Memory B cell (primary cell): Measurements from ENCODE around the gene PTK6.
A peak's percentile ranks its signal among the peaks of the same experiment; 100 is the strongest.

ENCODE experiments used
- ATAC-seq: fragments of 150-1000 bp; cut with Tn5 transposase; 2 replicates; pipeline ENCODE4 v1.10.0; 2021; ENCODE audit warnings: low read depth, mild to moderate bottlenecking, moderate library complexity
- DNase-seq, 2 donors: peaks; one replicate each; pipeline ENCODE4 v3.0.0; 2022; ENCODE audit warnings: low spot score in 2 of 2
- H3K27ac Mint-ChIP-seq: one replicate; pipeline ENCODE4 v1.8.0; 2022; ENCODE audit warnings: mild to moderate bottlenecking, moderate library complexity, mixed read lengths
- H3K27me3 Mint-ChIP-seq: one replicate; pipeline ENCODE4 v1.8.0; 2022; ENCODE audit warnings: mixed read lengths
- H3K36me3 Mint-ChIP-seq: one replicate; pipeline ENCODE4 v1.8.0; 2022; ENCODE audit warnings: mild to moderate bottlenecking, mixed read lengths
- H3K4me1 Mint-ChIP-seq: one replicate; pipeline ENCODE4 v1.8.0; 2022; ENCODE audit warnings: mixed read lengths
- H3K4me3 Mint-ChIP-seq: one replicate; pipeline ENCODE4 v1.8.0; 2022; ENCODE audit warnings: mild to moderate bottlenecking, moderate library complexity, mixed read lengths
- H3K9me3 Mint-ChIP-seq: one replicate; pipeline ENCODE4 v1.8.0; 2022; ENCODE audit warnings: mixed read lengths

The PTK6 gene

DNA sequence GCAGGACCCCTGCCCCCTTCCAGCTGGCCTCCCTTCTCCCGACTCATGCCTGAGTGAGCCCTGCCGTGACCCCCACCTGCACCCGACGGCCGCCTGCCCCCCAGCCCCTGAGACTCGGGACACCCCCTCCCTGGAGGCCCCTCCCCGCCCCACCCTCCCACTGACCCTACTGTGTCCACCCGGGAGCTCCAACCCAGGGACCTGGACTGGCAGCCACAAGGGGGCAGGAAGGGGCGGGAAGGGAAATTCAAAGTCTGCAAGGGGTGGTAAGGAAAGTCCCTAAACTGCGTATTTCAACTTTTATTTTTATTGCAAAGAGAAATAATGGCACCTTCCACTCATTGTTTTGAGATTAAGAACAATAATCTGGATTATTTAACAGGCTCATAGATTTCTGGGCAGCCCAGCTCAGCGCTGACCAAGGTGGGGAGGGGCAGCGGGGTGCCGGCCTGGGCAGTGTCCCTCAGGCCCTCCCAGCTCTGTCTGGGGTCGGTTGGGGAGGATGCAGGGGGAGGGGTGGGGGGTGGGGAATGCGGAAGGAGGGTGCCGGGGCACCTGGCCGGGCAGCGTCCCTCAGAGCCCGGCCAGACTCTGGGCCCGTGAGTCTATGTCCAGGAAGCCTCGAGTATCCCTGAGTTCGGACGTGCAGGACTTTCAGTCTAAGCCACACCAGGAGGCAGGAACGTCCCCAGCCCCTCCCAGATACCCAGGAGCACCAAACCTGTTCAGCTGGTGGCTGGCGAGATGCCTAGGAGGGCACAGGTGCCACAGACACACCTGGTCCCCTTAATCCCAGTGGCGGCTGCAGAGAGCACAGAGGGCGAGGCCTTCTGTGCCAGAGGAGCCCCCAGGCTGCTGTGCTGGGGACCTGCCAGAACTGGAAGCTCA lies 1.3 kb upstream of the PTK6 start:
- DNase-seq (peak in 1 of 2 donors; percentile 62), ATAC-seq (peak; percentile 25)
- Mint-ChIP-seq H3K36me3 (no peaks in the 10 kb centered on the region), H3K27me3 (peaks cover 4% of the 10 kb centered on the region), H3K4me1 (peaks cover 16% of the 10 kb centered on the region), H3K27ac (peak overlapping the region; percentile 85), H3K9me3 (no peaks in the 10 kb centered on the region), H3K4me3 (peak overlapping the region; percentile 86)

DNA sequence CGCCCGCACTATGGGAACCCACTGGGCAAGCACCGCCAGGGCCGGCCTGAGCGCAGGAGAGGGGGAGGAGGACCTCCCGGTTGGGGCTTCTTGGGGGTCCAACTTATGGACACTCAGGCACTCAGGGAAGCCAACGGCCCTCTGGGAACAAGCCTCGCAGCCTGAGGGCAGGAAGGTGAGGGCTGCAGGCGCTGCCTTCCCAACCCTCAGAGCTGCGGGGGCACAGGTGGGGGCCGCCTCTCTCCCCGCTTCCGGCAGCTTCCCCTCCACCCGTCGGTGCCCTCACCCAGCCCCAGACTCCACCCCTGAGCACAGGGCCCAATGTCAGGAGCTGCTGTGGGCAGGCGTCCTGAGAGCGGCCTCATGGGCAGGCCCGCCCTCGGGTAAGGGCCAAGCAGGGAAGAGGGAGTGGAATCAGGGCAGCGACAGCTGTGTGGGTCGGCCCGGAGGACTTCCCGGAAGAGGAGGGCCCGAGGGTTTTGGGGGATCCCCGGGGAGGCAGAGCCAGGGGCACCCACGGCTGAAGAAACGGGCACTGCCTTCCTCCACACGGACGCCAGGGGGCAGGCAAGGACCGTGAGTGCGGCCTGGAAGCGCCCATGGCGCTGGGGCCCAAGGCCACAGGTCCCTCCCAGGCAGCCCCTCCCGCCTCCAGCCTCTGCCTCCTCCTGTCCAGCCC lies 488 bp upstream of the PTK6 start:
- peak; percentile 96 for DNase-seq
- peak; percentile 80 for ATAC-seq
- H3K4me1 Mint-ChIP-seq: peaks cover 12% of the 10 kb centered on the region

DNA sequence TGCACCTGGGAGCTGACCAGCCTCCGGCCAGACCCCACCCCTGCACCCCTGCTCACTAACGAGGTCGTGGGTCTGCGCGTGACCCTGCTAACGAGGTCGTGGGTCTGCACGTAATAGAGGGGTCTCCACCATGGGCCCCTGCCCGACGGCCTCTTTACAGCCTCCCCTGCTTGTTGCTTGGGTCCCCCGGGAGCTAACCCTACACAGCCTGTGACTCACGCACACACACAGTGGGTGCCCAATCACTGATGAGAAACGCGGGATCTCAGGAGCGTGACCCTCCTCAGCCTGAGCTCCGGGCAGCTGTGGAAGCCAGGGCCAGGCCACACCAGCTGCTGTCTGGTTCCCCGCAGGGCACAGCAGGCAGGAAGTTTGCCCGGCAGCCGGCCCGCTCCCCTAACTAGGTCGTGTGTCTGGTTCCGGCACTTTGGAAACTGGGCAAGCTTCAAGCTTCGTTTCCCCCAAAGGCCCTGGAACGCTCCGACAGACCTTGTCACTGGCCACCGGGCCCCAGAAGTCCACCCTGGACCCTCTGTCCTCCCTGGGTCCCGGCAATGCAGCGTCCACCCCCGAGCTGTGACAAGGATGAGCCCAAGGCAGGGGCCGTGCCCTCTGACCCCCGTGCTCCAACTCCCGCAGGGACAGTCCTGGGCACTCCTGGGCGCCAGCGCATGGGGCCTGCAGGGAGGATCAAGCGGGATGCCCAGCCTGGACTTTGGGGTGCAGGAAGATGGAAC lies 767 bp downstream of the PTK6 start:
- Mint-ChIP-seq H3K4me3 (peak overlapping the region; percentile 86), H3K36me3 (peaks cover 2% of the 10 kb centered on the region), H3K27ac (peak overlapping the region; percentile 33), H3K27me3 (peaks cover 9% of the 10 kb centered on the region), H3K9me3 (peaks cover 3% of the 10 kb centered on the region), H3K4me1 (peaks cover 15% of the 10 kb centered on the region)
- ATAC-seq (no peak), DNase-seq (no peak)

More for the DNA sequence above, 488 bp upstream of the PTK6 start:
- Mint-ChIP-seq H3K27ac (peak overlapping the region; percentile 85), H3K36me3 (no peaks in the 10 kb centered on the region), H3K27me3 (peaks cover 4% of the 10 kb centered on the region), H3K4me3 (peak overlapping the region; percentile 86), H3K9me3 (no peaks in the 10 kb centered on the region)

DNA sequence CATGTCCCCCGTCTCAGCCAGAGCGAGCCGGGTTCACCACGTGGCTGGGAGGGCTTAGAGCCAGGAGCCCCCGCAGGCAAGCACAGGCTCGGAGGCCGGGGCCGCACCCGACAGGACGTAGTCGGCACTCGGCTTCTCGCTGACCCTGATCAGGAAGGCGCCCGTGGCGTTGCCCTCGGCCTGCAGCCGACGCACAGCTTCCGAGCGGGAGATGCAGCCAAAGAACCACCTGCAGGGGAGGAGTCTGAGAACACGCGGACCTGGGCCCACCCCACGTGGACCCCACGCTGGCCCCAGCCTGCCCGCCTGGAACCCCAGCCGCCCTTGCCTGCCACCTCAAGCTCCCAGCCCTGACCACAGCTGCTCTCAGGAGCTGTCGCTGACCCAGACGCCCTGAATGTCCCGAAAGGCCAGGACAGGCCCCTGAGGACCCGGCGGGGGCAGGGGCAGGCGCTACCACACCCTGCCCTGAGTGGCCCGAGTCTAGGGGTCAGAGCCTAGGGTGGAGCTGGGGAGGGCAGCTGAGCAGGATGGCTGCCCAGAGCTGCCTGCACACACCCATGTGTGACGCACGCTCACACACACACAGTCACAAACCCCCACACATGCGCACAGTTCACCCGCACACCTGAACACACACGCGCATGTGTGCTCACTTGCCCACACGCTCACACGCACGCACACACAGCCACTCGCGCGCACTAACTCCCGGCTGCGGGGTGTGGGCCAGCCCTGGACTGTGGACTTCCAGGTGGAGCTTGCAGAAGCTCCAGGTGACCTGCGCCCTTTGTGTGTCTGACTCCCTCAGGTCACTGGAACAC lies 2.1 kb downstream of the PTK6 start:
- peak overlapping the region; percentile 65 for H3K27ac Mint-ChIP-seq
- no peak overlapping the region for H3K4me3 Mint-ChIP-seq
- peaks cover 9% of the 10 kb centered on the region for H3K27me3 Mint-ChIP-seq
- H3K9me3 Mint-ChIP-seq: peaks cover 3% of the 10 kb centered on the region
- peaks cover 2% of the 10 kb centered on the region for H3K36me3 Mint-ChIP-seq
- H3K4me1 Mint-ChIP-seq: peaks cover 15% of the 10 kb centered on the region
- DNase-seq (no peak), ATAC-seq (no peak)

DNA sequence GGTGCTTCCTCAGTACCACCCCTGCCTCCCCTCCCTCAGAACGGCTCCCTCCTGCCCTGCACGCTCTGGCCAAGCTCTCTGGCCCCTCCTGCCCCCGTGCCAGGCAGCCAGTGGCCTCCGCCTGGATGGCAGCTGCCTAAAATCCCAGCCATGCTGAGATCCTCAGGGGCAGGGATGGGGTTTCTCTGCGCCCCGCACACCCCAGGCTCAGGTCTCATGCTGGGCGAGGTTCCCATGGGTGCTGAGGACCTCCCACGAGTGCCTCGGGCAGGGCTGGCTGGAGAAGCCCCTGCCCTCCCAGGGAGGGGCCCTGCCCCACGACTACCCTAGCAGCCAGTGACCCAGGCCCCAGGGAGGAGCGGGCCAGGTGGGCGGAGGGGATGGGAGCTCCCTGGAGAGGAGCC lies 2.7 kb downstream of the PTK6 start:
- ATAC-seq: no peak
- Mint-ChIP-seq H3K4me3 (no peak overlapping the region), H3K27ac (no peak overlapping the region), H3K4me1 (peaks cover 15% of the 10 kb centered on the region), H3K9me3 (peaks cover 3% of the 10 kb centered on the region), H3K27me3 (peaks cover 10% of the 10 kb centered on the region), H3K36me3 (peaks cover 2% of the 10 kb centered on the region)
- no peak for DNase-seq

DNA sequence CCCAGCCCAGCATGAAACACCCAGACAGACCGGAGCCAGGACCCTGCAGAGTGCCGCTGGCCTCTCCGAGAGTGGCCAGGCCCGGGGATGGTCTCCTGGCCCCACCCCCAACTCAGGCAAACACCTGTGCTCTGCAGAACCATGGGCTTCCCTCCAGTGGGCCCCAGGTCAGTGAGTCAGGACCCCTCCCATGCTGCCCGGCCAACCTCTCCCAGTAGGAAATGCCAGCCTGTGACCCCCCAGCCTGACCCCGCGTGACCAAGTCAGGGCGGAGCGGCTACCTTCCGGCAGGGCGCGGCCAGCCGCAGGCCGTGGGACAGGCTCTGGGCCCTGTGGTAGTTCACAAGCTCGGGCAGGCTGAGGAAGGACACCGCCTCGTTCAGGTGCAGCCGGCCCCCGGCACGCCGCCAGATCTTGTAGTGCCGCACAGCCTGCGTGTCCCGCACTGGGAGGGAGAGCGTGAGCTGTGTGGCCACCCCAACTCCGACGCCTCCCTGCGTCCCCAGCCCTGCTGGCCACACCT lies 3.2 kb downstream of the PTK6 start:
- ATAC-seq: no peak
- Mint-ChIP-seq H3K4me1 (peaks cover 15% of the 10 kb centered on the region), H3K36me3 (peaks cover 2% of the 10 kb centered on the region), H3K9me3 (peaks cover 3% of the 10 kb centered on the region), H3K27ac (no peak overlapping the region), H3K27me3 (peaks cover 11% of the 10 kb centered on the region), H3K4me3 (no peak overlapping the region)
- DNase-seq: peak in 1 of 2 donors; percentile 20

DNA sequence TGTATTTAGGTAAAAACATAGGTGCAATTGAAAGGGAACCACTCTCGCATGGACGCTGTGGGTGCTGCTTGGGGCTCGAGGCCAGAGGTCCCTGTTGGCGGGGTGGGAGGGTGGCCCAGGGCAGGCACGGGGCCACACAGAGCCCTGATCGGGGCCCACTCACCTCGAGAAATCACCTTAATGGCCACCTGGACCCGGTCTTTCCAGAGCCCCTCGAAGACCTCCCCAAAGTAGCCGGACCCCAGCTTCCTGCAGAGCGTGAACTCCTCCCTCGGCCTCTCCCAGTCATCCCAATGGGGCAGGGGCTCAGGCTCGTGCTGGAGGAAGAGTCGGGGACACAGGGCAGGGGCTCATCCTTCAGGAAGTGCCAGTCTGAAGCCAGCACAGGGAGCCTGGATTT lies 3.8 kb downstream of the PTK6 start:
- no peak overlapping the region for H3K4me3 Mint-ChIP-seq
- DNase-seq: no peak
- no peak for ATAC-seq
- H3K27me3 Mint-ChIP-seq: peaks cover 14% of the 10 kb centered on the region
- no peak overlapping the region for H3K27ac Mint-ChIP-seq
- peaks cover 2% of the 10 kb centered on the region for H3K36me3 Mint-ChIP-seq
- peaks cover 3% of the 10 kb centered on the region for H3K9me3 Mint-ChIP-seq
- peaks cover 20% of the 10 kb centered on the region for H3K4me1 Mint-ChIP-seq

DNA sequence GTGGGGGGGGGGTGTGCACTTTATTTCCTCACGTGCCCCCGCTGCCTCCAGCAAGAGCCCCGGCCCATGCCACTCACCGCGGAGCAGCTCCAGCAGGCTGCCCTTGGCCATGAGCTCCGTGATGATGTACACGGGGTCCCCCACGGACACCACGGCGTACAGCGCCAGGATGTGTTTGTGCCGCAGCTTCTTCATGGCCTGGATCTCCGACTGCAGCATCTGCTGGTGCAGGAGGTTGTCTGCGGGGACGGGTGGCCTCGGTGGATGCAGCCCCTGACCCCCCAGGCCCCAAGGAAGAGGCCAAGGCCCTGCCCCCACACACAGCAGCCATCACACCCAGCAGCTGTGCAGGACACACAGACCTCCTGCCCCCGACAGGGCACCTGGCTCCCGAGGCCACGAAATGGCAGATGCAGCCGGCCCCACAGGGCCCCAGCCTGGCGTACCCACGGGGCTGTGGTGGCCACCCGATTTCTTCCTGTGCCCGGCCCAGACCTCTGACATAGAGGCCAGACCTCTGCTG lies 4.7 kb downstream of the PTK6 start:
- H3K9me3 Mint-ChIP-seq: peaks cover 3% of the 10 kb centered on the region
- no peak overlapping the region for H3K27ac Mint-ChIP-seq
- no peak overlapping the region for H3K4me3 Mint-ChIP-seq
- DNase-seq: peak in 1 of 2 donors; percentile 13
- peaks cover 2% of the 10 kb centered on the region for H3K36me3 Mint-ChIP-seq
- H3K27me3 Mint-ChIP-seq: peaks cover 14% of the 10 kb centered on the region
- no peak for ATAC-seq
- peaks cover 20% of the 10 kb centered on the region for H3K4me1 Mint-ChIP-seq

DNA sequence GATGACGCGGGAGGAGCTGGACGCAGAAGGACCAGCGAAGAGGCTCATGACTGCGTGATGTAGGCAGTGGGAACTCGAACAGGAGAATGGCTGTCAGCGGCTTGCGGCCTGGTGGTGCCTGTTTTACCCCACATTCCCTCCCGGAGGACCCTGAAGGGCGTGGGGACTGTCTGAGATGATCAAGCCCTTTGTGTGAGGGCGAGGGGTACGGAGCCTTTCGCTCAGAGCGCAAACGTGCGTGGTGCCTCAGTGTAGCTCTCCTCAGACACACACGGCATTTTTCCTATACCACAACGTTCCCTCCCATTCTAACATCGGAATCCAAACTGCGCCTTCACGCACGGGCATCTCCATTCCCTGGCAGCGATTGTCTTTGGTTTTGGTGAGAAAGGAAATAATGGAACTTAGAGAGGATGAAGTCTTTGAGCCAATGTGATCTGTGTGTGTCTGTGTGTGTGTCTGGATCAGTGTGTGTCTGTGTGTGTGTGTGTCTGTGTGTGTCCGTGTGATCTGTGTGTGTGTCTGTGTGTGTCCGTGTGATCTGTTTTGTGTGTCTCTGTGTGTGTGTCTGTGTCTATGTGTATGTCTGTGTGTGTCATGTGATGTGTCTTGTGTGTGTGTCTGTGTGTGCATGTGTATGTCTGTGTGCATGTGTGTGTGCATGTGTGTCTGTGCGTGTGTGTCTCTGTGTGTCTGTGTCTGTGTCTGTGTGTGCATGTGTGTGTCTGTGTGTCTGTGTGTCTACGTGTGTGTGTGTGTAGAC lies 5.3 kb downstream of the PTK6 start:
- ATAC-seq (no peak), DNase-seq (no peak)
- Mint-ChIP-seq H3K27me3 (peaks cover 12% of the 10 kb centered on the region), H3K4me1 (peaks cover 20% of the 10 kb centered on the region), H3K36me3 (peaks cover 2% of the 10 kb centered on the region), H3K27ac (no peak overlapping the region), H3K9me3 (peaks cover 3% of the 10 kb centered on the region), H3K4me3 (no peak overlapping the region)

DNA sequence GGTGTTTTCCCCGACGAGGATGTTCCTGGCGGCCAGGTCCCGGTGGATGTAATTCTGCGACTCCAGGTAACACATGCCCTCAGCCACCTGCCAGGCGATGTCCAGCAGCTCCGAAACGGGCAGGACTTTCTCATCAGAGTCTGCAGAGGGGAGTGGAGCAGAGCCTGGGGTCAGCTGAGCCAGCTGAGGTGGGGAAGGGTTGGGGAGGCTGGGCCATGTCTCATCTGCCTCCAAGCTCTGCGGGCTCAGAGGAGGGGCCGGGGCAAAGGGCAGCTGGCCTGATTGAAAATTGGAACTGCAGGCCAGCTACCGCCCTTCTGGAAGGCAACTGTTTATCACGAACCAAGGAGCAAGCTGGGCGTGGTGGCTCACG lies 6.4 kb downstream of the PTK6 start:
- Mint-ChIP-seq H3K27me3 (peaks cover 10% of the 10 kb centered on the region), H3K36me3 (peaks cover 2% of the 10 kb centered on the region), H3K27ac (no peak overlapping the region), H3K4me1 (peaks cover 18% of the 10 kb centered on the region), H3K4me3 (no peak overlapping the region), H3K9me3 (peaks cover 3% of the 10 kb centered on the region)
- DNase-seq (no peak), ATAC-seq (no peak)

DNA sequence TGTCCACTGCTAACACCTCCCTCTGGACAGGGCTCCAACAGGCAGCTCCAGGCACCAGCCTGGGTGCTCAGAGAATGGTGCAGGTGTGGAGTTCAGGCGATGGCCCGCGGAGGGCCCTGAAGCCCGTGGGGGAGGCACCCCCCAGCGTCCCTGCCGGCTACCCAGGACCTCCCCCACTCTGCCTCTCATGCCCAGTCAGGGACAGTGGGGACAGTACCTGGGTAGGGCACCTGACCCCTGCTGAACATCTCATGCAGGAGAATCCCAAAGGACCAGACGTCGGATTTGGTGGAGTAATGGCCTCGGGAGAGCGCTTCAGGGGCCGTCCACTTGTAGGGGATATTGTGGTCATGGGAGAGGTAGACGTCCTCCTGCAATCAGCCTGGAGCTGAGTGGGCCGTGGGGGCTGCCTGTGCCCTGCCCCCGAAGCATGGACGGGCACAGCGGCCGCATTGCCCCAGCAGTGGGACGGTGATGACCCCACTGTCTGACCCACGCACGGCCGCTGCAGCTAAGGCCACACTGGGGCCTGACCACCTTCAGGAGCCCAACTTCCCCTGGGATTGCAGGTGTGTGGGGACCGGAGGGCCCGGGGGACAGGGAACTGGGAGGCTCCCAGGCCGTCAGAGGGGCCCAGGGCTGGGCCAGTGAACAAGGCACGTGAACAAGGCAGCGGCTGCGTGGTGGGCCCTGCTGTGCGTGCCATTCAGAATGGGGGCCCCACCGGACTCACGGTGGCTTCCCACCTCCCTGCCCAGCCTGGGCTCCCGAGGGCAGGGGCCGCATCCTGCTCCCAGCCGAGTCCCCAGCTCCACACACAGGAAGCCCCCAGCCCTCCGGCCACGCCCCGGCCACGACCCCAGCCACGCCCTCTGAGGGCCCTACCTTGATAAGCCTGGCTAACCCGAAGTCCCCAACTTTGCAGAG lies 7.1 kb downstream of the PTK6 start:
- Mint-ChIP-seq H3K27me3 (peaks cover 10% of the 10 kb centered on the region), H3K4me1 (peaks cover 16% of the 10 kb centered on the region), H3K27ac (no peak overlapping the region), H3K9me3 (peaks cover 3% of the 10 kb centered on the region), H3K4me3 (no peak overlapping the region), H3K36me3 (peaks cover 2% of the 10 kb centered on the region)
- ATAC-seq (no peak), DNase-seq (no peak)
